Adipocyte (in vitro differentiated cells): ENCODE measurements around the gene AGO3.

ENCODE experiments used
- DNase-seq: peaks from one replicate; pipeline ENCODE4 v3.0.0-alpha.2; 2015; ENCODE audit warnings: low read depth
- H3K27me3 ChIP-seq: replicated peaks from 2 replicates; pipeline ENCODE4 v1.7.0; 2013; ENCODE audit warnings: mild to moderate bottlenecking, low read length, moderate library complexity; ENCODE audit not compliant: control insufficient read depth, insufficient read depth
- H3K36me3 ChIP-seq: 2 replicates; pipeline ENCODE4 v1.7.0; 2013; ENCODE audit warnings: low read length, mild to moderate bottlenecking, moderate library complexity; ENCODE audit not compliant: control insufficient read depth, insufficient read depth, severe bottlenecking
- H3K4me1 ChIP-seq: 2 replicates; pipeline ENCODE4 v1.7.0; 2013; ENCODE audit warnings: mild to moderate bottlenecking, low read length, moderate library complexity; ENCODE audit not compliant: control insufficient read depth, insufficient read depth
- H3K4me3 ChIP-seq: 2 replicates; pipeline ENCODE4 v1.7.0; 2013; ENCODE audit warnings: mild to moderate bottlenecking, low read length, moderate library complexity
- H3K9ac ChIP-seq: 2 replicates; pipeline ENCODE4 v1.7.0; 2013; ENCODE audit warnings: mild to moderate bottlenecking, low read length, moderate library complexity
- H3K9me3 ChIP-seq: 2 replicates; pipeline ENCODE4 v1.7.0; 2013; ENCODE audit warnings: mild to moderate bottlenecking, low read length, moderate library complexity; ENCODE audit not compliant: control insufficient read depth

AGO3 gene

DNA sequence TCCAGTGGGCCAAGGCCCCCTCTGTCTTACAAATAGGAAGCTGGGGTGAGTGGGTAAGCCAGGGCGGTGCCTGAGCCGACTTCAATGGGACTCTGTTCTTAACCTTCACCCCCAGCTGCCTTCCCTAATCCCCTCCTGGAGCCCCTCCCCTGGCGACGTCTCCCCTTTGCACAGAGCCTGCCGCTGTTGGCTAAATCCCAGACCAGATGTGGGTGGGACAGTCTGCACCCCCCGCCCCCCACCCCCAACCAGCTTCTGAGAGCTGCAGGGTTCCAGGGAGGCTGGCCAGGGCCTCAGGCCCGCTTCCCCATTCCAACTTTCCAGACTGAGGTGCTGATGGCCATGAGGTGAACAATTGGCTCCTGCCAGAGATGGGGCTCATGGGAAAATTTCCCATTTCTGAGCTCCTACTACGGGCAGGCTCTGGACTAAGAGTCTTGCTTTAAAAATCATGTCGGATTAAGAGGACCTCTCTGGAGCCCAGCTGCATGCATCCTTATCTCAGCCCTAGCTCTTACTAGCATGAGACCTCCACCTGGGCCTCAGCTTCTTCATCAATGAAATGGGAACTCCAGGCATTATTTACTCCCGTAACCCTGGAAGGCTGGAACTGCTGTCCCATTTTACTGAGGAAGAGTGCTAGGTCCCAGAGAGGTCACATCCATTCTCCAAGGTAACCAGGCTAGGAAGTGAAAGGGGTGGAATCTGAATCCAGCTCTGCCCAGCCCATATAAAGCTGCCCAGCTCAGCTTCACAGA is 187.7 kb downstream of the AGO3 start:
- peaks cover 11% of the 10 kb centered on the region for H3K4me1 ChIP-seq
- no peaks in the 10 kb centered on the region for H3K9me3 ChIP-seq
- DNase-seq: no peak
- no peaks in the 10 kb centered on the region for H3K27me3 ChIP-seq
- H3K9ac ChIP-seq: no peak overlapping the region
- H3K4me3 ChIP-seq: no peak overlapping the region
- no peaks in the 10 kb centered on the region for H3K36me3 ChIP-seq

DNA sequence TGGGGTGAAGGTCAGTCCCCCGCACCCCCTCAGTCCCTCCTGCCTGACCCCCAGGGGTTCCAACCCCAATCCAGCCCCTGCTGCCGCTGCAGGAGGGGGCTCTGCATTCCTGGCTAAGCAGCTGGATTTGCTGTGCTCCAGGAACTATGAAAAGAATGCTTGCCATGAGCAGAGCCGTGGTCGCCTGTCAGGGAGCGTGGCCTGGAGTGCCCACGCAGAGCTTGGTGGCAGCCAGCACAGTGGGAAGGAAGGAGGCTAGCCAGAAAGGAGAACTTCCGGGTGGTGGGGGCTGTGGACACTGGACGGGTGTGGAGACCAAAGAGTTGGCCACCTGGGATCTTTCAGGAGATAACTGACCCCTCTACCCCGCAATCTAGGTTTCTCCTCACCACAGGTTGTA is 188.6 kb downstream of the AGO3 start:
- peaks cover 11% of the 10 kb centered on the region for H3K4me1 ChIP-seq
- peak; percentile 70 for DNase-seq
- H3K36me3 ChIP-seq: no peaks in the 10 kb centered on the region
- H3K4me3 ChIP-seq: no peak overlapping the region
- no peak overlapping the region for H3K9ac ChIP-seq
- H3K27me3 ChIP-seq: no peaks in the 10 kb centered on the region
- H3K9me3 ChIP-seq: no peaks in the 10 kb centered on the region
